Stimulated activated CD4-positive, alpha-beta T cell treated with anti-CD3 and anti-CD28 coated beads, Interleukin-15, amount 100 ng/mL, for 48 hours (primary cell): Measurements from ENCODE around the gene PRKCE.

Source experiments
- DNase-seq, 2 donors: peaks; one replicate each; pipeline ENCODE4 v3.0.0-alpha.2; 2020; ENCODE audit warnings: low read depth in 2 of 2

Gene PRKCE

DNA sequence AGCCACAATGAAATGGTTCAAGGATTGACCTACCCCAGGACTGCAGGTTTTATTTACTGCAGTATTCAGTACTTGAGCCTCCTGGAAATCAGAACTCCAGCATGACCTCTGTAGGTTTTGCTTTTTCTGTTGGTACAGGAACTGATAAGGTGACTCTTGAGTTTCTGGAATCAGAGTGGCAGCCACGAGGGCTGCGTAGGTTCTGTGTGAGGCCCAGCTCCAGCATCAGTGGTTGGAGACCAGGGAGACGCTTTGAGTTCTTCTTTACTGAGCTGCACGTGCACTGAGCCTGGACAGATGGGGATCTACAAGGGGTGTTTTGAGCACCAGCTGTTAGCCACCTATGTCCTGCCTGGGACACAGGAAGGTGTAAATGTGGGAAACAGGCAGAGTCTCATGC, 423.0 kb downstream of the PRKCE start:
- DNase-seq, result no peak

DNA sequence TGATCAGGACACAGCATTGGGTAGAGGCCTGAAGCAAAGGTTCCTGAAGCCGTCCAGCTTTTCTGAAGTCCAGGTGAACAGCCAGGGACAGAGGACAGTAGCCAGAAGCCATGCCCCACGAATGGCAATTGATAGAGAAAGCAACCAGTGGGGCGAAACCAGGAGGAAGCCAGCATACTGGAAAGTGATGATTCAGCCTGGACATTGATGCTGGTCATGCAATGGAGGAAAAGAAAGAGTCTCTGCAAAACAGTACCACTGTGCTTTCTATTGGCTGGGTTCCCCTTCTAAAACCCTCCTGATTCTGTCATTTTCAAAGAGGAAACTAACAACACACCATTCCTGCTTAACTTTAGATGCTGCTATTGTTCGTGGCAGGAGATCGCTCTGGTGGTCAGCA, 424.4 kb downstream of the PRKCE start:
- no peak for DNase-seq

DNA sequence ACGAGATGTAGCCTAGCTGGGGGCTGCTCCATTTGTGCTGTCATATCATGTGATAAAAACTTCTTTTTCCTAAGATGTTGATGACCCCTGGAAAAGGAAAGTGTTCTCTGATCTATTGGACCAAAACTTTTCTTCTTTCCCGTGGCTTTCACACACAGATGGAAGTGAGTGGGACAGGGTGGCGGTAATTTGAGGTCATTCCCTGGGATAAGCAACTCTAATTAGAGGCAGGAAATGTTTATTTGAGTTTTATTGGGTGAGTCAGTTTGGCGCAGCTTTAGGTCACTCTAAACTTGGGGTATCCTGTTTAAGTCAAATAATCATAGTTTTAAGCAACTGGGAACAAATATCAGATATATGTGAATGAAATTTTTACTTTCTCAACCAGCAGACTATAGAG, 424.8 kb downstream of the PRKCE start:
- DNase-seq, result no peak

DNA sequence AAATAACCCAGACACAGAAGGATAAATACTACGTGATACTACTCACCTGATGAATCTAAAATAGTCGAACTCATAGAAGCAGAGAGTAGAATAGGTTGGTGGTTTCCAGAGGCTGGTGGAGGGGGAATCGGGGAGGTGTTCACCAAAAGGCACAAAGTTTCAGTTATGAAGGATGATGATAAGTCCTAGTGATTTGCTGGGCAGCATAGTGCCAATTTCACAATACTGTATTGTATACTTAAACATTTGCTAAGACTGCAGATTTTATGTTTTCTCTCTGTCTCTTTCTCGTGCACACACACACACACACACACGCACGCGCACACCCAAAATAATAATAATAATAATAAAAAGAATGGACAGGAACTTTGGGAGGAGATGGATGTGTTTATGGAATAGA, 425.4 kb downstream of the PRKCE start:
- DNase-seq, result no peak

DNA sequence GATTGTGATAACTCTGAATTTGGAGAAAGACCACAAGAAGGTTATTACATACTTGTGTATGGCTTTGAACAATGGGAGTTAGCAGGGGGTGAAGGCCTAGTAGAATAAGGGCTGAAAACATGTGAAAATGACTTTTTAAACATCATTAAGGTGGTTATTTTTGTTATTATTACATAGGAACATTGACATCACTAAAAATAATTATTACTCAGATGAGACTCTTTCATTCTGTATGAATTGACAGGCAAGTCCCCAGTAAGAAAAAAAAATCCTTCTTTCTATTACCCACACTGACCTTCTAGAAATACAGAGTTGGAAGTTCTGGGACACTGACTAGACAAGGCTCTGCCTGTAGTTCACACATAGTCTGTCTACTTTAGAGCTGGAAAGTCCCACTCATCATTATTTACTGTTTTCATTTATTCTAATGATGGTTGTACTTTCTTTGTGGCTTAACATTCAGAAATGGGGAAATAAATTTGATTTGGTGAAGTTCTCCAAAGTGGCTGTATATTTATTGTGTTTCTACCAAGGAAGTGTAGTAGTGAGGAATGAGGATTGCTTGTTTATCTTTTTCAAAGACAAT, 426.1 kb downstream of the PRKCE start:
- no peak for DNase-seq

DNA sequence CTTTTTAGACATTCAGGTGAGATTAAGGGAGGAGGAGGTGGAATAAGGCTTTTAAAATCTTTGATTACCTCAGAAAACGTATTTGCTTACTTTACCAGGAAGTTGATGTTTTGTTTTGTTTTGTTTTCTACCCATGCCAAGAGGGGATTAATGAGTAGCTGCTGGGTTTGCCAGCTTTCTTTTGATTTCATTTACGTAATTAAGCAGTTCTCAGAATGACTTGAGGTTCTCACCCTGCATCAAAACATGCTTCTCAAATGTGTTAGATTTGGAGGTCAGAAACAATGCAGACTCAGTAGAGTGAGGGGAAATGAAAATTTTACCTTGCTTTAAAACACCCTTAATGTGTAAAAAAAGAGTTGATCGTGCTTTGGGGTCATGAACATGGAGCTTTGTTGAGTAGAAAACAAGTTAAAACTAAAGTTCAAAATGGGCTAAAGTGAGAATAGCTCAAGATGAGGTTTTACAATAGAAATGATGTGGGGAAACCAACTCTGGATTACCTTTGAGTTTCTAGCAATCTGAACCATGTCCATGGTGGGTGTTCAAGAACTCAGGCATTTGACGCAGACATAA, 428.6 kb downstream of the PRKCE start:
- no peak for DNase-seq

DNA sequence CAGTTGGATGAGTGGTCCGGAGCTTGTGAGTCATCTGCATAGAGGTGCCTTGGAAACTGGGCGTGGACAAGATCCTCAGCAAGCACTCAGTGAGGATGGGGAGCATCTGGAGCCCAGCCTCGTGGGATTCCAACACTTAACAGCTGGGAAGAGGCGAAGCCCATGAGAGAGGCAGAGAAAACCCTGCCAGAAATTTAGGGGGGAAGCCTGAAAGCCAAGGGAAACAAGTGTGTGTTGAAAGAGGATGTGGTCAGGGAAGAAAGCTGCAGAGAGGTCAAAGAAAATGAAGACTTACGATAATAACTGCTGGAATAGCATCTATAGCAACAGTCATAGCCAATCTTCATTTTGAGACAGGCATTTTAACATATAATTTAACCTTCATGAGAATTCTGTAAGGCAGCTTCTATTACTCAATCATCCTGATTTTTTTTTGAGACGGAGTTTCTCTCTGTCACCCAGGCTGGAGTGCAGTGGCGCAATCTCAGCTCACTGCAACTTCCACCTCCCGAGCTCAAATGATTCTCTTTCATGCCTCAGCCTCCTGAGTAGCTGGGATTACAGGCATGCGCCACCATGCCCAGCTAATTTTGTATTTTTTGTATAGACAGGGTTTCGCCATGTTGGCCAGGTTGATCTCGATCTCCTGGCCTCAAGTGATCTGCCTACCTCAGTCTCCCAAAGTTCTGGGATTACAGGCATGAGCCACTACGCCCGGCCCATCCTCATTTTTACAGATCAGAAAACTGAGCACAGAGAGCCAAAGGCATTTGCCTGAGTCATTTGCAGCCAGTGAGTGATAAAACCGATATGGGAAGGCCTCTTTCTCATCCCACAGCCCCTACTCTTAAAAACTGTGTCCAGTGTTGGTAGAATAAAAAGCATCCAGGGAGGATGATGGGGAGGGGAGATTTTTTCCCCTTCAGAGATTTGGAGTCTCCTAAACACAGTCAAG, 431.3 kb downstream of the PRKCE start:
- DNase-seq, result no peak

DNA sequence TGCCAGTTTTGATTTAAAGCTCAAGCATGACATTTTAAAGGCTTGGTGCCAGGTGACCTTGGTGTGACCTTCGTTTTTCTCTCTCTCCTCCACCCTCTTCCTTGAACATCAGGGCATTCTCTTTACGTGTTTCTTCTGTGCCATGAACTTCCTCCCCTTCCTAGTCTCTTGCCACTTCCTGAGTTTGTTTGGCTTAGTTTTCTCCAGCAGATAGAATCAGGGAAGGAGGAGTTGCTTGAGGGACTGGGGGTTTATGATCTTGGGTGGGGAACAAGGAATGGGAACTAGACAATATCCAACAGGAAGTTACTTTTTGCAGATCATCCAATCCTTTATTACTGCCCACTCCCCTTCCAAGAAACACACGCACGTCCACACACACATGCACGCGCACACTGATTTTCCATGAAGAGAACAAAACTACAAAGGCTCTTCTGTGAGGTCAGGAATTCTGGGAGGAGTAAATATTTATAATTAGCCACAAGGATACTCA, 435.1 kb downstream of the PRKCE start:
- DNase-seq, result no peak

DNA sequence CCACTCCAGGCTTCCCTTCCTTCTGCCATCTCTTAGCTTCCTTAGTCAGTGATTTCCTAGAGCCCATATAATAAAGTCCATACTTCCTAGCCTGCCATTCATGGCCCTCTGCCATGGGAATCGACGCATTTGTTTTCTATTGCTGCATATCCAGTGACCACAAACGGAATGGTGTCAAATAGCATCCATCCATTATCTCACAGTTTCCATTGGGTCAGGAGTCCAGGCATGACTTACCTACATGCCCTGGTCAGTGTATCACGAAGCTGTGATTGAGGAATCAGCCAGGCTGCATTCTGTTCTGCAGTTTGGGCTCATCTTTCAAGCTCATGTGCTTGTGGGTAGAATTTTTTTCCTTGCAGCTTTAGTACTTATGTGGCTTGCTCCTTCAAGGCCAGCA, 436.0 kb downstream of the PRKCE start:
- DNase-seq, result no peak

DNA sequence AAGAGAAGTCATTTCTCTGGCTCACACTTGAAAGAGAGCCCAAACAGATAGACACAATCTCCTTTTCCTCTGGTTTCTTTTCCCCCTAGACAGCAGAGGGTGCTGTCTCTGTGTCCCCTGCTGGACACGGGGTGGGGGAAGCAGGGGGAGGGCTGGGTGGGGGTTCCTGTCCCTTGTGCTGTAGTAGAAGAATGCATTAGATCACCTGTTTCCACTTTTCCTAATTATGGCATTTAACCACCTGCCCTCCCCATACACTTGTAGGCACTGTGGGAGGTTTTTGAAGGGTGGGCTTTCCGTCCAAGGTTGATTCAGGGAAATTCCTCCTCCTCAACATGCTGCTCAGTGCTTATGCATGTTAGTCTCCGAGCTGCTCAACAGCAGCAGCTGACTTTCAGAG, 439.5 kb downstream of the PRKCE start:
- no peak for DNase-seq

DNA sequence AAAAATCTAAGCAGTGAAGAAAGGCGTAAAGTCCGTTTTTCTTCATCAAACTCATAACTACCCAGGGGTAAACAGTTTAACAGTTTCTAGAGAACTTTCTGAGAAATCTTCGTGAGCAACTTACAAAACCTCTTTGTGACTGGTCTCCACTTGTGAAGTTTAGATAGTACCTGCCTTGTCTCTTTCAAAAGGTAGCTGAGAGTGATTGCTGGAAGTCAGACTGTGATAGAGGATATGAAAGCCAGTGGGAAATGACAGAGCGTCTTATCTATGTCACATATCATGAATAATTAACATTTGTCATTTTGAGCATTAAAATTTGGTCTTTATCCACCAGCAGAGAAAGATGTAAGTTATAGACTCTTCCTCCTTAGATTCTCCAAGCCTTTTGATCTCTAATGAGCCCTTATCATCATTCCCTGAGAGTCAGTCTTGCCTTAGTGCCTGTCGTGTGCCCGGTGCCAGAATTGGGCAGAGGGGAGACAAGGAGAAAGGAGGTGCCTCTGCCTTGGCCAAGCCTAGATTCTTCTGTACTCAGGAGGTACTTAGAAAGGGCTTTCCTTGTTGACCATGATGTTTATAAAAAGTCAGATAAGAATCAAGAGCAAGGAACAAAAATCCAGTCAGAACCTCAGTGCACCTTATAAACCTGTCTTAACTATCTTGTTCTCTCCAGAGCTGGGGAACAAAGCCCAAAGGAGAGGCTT, 440.6 kb downstream of the PRKCE start:
- DNase-seq, result no peak

DNA sequence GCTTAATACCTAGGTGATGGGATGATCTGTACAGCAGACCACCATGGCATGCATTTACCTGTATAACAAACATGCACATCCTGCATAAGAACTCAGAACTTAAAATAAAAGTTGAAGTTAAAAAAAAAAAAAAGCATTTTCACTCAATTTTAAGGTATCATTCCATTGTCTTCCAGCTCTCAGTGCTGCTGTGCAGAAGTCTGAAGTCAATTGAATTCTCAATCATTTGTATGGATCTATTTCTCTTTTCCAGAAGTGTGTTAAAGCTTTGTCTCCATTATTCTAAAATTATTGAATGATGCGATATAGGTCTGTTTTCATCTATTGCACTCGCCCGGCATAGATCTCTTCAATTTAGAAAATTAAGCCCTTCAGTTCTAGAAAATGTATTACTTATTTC, 443.2 kb downstream of the PRKCE start:
- DNase-seq, result no peak

DNA sequence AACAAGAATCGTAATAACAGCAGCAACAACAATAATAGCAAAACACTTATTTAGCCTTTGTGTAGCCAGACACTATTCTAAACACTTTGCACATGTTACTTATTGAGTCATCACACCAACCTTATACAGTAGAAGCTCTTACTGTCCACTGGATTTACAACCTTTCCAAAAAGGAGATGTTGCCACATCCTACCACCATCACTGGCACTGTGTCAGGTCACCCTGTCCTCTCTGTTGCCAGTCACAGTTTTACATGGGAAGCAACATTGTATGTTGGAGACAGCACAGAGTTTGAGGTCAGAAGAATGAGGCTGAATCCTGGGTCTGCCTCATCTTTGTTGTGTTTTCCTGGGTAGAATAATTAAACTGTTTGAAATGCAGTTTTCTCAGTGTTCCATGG, 444.4 kb downstream of the PRKCE start:
- DNase-seq, result no peak

DNA sequence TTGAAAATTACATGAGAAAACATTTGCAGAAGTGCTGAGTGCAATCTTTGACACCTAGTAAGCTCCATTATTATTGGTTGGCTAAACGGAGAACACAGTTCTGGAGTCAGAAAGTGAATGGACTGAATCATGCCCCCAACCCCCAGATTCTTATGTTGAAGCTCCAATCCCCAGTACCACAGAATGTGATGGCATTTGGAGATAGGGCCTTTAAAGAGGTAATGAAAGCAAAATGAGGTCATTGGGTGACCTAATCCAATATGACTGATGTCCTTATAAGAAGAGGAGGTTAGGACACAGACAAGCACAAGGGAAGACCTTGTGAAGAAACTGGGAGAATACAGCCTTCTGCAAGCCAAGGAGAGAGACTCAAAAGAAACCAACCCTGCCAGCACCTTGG, 444.8 kb downstream of the PRKCE start:
- DNase-seq, result no peak

DNA sequence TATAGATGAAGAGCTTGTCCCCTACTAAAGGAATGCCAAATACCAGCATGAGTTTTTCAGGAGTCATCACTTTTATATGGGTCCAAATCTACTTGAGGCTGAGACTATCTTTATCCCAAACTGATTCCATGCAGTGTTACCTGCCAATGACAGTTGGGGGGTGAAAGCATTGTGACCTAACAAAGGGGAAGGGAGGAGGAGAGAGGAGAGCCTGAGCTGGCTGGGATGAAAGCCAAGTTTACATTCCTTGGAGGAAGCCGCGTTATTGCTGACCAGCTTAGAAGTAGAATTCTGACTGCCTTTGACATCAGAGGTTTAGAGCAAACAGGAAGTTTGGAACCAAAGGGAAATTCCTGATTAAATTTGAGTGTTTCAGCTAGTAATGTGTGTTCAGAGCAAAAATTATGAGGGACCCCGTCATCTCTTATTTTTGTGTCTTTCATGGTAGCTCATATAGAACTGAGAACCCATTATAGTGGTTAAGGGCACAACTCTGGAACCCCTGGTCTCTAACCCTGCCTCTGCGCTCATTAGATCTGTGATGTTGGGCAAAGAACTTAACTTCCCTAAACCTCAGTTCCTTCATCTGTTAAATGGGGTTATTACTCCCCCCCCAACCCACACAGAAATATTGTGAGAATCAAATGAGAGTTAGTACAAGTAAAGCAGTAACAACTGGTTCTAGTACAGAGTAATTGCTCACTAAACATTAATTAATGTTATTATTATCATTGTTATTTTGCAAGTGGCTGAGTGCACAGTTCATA, 446.4 kb downstream of the PRKCE start:
- DNase-seq, result no peak

DNA sequence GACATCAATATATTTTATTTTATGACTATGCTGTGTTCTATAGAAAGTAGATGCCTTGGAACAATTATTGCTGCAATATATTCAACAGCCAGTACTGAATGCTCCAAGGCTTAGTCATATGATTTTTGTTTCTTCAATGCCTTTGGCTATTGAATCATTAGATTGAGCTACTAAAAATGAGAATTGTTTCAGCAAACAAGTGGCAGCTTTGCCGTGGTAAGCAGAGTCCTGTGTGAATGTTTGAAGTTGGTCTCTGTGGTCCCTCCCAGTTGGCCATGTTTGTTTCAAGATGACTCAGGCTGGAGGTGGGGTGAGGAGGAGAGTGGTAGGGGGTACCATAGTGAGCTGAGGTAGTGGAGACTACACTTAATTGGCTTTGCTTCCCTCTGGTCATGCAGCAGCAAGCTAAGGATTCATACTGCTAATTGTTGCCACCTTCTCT, 447.2 kb downstream of the PRKCE start:
- DNase-seq, result no peak

DNA sequence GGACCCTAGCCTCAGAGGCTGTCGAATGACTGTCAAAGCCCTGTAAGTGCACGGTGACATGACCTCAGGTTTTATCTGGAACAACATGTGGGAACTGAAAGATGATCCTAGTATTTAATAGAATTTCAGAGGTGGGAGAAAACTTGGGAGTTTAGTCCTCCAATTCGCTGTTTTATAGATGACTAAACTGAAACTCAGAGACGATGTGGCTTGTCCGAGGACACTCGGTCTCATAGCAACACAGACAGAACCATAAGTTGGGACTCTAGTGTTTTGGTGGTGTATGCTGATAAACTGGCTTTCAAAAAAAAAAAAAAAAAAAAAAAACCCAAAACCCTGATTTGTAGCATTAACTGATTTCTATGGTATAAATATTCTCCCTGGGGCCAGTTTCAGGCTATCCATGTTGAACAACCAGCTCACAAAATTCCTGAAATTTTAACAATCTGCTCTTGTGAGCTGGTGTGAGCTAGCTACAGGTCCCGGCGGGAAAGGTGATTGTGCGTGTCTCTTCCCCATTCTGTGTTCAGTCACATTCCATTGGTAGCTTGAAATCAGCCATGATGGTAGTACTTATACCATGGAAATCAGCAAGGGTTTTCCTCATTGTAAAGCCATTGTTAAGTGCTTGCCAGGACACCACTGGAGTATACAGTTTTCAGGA, 450.2 kb downstream of the PRKCE start:
- DNase-seq, result no peak

DNA sequence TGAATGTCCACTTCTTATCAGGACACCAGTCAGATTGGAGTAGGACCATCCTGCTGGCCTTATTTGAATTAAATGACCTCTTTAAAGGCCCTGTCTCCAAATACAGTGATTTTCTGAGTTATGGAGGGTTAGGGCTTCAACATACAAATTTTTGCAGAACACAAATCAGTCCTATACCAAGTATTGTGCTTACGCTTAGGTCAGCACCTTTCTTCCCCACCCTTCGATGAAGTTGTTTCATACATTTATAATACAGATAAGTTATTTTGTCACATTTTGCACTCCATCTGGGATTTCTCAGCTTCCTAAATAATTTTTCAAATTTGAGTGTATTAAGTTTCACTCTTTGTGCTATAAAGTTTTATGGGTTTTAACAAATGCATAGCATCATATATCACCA, 455.2 kb downstream of the PRKCE start:
- no peak for DNase-seq

DNA sequence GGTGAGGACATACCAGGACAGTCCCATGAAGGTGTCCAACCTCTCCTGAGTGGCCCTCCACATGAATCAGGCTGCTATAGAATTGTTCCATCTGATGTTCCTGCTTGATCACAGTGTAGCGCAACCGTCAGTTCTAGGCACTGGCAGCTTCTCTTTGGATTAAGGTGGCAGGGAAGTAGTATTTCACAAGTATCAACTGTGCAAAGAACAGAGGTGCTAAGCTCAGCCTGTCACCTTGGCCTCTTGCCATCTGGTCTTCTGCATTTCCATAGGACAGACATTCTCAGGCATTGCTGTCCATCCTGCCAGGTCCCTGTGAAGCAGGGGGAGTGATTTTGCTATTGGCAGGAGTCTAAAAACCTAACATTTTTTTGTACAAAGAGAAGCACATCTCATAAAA, 463.5 kb downstream of the PRKCE start:
- DNase-seq, result no peak

DNA sequence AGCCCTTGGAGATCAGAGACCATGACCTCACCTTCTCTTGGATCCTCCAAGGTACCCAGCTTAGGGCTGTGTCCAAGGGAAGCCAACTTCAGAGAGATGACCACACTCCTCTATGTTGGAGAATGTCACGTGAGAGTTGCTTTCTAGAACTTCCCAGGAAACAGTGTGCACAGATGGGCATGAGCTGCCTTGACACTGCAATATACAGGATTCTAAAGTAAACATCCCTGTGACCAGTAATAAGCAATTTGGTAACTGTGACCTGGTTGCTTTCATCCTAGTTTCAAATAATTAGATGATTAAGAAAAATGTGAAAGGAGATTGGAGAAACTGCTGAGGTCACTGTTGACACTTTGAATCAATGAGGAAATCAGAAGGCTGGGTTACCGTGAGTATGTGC, 464.7 kb downstream of the PRKCE start:
- no peak for DNase-seq

DNA sequence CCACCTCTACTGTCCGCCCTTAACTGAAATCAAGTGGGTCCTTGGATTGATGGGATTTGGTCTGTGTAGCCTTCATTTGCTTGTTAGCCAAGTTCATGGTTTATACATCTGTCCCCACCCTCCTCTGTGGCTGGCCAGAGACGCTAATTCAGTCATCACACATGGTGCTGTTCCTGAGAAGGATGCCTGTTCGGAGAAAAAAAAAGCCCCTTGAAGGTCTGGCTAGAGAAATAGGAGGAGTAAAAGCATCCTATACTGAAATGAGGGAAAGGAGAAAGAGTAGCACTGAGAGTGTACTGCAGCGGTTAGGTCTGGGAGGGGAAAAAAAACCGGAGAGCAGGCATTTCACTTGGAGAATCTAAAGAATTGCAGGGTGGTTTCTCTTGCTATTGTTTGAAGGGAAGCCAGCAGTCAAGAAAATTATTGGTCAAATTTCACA, 465.1 kb downstream of the PRKCE start:
- DNase-seq, result no peak
